Measurements from ENCODE around the gene STARD3NL.
"Not testable (repeated sequence)": the region's sequence is repeated elsewhere in the genome, so short reads cannot be mapped to it uniquely, and the experiment has no call there.

Gene STARD3NL

DNA sequence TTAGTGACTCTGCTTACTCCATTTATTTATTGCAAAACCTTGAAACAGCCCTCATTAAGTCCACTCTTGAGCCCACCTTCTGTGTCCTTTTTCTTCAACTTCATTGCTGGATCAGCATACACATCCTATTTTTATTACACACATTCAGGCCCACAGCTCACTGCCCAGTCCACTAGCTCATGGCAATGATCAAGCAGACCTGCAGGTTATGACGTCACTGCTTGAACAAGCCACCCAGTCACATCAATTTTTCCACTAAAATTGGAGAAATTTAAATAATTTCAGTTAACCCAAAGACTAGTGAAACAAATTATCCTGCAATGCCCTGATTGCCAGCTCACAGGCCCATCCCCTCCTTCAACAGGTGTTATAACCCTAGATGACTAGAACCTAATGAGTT lies 16.0 kb upstream of the STARD3NL start:
- Mint-ChIP-seq H3K9me3 (peaks cover 13% of the 10 kb centered on the region), H3K4me1 (no peaks in the 10 kb centered on the region), H3K27me3 (ENCODE audit: low read depth) (no peaks in the 10 kb centered on the region), H3K27ac (no peak overlapping the region), H3K4me3 (no peak overlapping the region), H3K36me3 (ENCODE audit: low read depth) (no peaks in the 10 kb centered on the region)
- TF ChIP-seq, protein P1, sequence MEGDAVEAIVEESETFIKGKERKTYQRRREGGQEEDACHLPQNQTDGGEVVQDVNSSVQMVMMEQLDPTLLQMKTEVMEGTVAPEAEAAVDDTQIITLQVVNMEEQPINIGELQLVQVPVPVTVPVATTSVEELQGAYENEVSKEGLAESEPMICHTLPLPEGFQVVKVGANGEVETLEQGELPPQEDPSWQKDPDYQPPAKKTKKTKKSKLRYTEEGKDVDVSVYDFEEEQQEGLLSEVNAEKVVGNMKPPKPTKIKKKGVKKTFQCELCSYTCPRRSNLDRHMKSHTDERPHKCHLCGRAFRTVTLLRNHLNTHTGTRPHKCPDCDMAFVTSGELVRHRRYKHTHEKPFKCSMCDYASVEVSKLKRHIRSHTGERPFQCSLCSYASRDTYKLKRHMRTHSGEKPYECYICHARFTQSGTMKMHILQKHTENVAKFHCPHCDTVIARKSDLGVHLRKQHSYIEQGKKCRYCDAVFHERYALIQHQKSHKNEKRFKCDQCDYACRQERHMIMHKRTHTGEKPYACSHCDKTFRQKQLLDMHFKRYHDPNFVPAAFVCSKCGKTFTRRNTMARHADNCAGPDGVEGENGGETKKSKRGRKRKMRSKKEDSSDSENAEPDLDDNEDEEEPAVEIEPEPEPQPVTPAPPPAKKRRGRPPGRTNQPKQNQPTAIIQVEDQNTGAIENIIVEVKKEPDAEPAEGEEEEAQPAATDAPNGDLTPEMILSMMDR (IDR thresholded peaks at IDR 0.05; ENCODE audit: unreplicated experiment in 3 of 3): no peak

DNA sequence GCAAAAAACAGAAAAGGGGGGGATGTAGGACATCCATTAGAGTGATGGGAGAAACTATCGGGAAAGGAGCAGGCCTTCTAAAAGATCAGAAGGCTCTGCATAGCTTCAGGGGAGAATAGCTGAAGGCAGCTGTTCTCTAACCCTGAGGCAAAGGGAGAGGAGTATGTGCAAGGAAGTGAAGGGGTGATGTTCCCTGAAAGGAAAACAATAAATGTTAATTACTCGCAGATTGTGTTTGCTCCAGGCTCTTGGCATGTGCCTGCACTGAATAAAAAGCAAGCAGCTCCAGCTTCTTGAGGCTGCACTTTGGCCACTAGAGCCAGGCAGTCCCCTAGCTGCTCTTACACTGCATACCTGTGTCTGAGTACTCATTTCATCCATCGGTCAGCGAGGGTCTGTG lies 14.4 kb upstream of the STARD3NL start:
- Mint-ChIP-seq H3K27ac (no peak overlapping the region), H3K4me3 (no peak overlapping the region), H3K9me3 (peaks cover 11% of the 10 kb centered on the region), H3K27me3 (ENCODE audit: low read depth) (no peaks in the 10 kb centered on the region), H3K36me3 (ENCODE audit: low read depth) (no peaks in the 10 kb centered on the region), H3K4me1 (no peaks in the 10 kb centered on the region)
- TF ChIP-seq, protein P1 (IDR thresholded peaks at IDR 0.05; ENCODE audit: unreplicated experiment in 3 of 3): no peak

DNA sequence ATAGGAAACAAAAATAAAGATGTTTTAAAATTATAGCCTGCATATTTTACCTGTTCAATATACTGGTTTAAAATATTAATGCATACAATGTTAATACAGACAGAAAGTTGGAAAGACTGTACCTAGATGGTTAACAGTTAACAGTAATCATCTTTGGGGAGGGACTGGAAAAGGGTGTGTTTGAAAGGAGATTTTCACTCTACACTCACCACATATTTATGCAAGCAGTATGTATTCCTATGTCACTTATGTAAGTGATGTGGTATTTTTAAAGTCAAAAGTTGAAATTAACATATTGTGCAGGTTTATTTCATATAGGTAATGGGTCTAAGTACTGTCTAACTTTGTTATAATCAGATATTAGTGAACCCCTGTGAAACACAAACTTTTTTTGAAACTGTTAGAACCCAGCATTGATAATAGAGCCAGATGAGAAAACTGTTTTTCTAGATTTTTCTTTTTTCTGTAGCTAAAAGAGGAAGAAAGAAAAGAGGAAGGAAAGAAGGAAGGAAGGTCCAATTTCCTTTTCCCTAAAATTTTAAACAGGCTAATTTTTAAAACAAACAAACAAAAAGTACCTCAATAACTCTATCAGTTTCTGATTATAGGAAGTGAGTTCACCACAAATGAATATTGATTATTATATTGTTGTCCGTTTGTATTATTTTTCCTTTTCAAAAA lies 9.0 kb upstream of the STARD3NL start:
- TF ChIP-seq, protein P1 (IDR thresholded peaks at IDR 0.05; ENCODE audit: unreplicated experiment in 3 of 3): no peak
- H3K36me3 Mint-ChIP-seq (ENCODE audit: low read depth): no peaks in the 10 kb centered on the region
- H3K4me3 Mint-ChIP-seq: no peak overlapping the region
- H3K4me1 Mint-ChIP-seq: peaks cover 16% of the 10 kb centered on the region
- peaks cover 6% of the 10 kb centered on the region for H3K9me3 Mint-ChIP-seq
- H3K27ac Mint-ChIP-seq: peak overlapping the region in 1 of 3 experiments; percentile 41
- no peaks in the 10 kb centered on the region for H3K27me3 Mint-ChIP-seq (ENCODE audit: low read depth)

DNA sequence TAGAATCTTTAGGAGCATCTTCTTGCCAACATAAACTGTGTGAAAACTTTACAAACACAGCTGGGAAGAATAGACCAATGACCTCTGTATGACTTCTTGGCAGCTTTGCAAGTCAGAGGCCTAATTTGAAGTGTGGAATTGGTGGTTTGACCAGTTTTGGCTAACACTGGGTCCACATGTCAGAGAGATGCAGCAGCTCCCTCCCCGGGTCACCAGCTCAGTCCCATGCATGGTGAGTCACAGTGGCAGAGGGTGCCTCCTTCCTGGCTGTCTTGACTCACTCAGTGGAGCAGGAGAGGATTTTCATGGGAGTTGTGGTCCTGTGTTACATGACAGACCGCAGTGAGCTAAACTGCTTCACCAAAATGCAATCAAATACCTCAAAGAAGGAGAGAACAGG lies 8.2 kb upstream of the STARD3NL start:
- peak overlapping the region; percentile 24 to 84 (median 41) for H3K27ac Mint-ChIP-seq
- no peaks in the 10 kb centered on the region for H3K36me3 Mint-ChIP-seq (ENCODE audit: low read depth)
- H3K27me3 Mint-ChIP-seq (ENCODE audit: low read depth): no peaks in the 10 kb centered on the region
- peaks cover 9% of the 10 kb centered on the region for H3K9me3 Mint-ChIP-seq
- no peak overlapping the region for H3K4me3 Mint-ChIP-seq
- H3K4me1 Mint-ChIP-seq: peaks cover 16% of the 10 kb centered on the region
- TF ChIP-seq, protein P1 (IDR thresholded peaks at IDR 0.05; ENCODE audit: unreplicated experiment in 3 of 3): no peak

DNA sequence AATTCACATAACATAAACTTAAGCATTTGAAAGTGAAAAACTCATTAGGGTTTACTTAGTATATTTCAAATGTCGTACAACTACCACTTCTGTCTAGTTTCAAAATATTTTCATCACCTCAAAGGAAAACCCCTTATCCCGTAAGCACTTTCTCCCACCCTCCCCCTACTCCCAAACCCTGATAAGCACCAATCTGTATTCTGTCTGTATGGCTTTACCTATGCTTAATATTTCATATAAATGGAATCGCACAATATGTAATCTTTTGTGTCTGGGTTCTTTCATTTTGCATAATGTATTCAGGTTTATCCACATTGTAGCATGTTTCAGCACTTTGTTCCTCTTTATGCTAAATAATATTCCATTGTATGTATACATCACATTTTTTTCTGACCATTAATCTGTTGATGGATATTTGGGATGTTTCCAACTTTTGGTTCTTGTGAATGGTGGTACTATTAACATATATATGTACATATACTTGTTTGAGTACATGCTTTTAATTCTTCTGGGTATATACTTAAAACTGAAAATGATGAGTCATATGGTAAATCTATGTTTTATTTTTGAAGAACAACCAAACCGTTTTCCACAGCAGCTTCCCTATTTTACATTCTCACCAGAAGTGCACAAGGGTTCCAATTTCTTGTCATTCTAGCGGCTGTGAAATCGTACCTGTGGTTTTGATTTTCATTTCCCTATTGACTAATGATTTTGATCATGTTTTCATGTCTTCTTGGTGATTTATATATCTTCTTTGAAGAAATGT lies 6.2 kb upstream of the STARD3NL start:
- Mint-ChIP-seq H3K27ac (no peak overlapping the region), H3K9me3 (peaks cover 10% of the 10 kb centered on the region), H3K27me3 (ENCODE audit: low read depth) (no peaks in the 10 kb centered on the region), H3K36me3 (ENCODE audit: low read depth) (no peaks in the 10 kb centered on the region), H3K4me1 (peaks cover 16% of the 10 kb centered on the region), H3K4me3 (no peak overlapping the region)
- TF ChIP-seq, protein P1 (IDR thresholded peaks at IDR 0.05; ENCODE audit: unreplicated experiment in 3 of 3): no peak

DNA sequence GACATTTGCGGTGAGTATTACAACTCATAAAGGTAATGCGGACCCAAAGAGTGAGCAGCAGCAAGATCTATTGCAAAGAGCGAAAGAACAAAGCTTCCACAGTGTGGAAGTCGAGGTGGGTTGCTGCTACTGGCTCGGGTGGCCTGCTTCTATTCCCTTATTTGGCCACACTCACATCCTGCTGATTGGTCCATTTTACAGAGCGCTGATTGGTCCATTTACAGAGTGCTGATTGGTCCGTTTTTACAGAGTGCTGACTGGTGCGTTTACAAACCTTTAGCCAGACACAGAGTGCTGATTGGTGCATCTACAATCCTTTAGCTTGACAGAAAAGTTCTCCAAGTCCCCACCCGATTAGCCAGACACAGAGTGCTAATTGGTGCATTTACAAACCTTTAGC lies 2.5 kb upstream of the STARD3NL start:
- not testable (repeated sequence) for H3K4me3 Mint-ChIP-seq; H3K9me3 Mint-ChIP-seq; H3K27ac Mint-ChIP-seq; H3K27me3 Mint-ChIP-seq (ENCODE audit: low read depth); H3K36me3 Mint-ChIP-seq (ENCODE audit: low read depth)
- peaks cover 25% of the 10 kb centered on the region for H3K4me1 Mint-ChIP-seq

All from nephron (organoid).